KMS-11 (cell line): ENCODE data around the gene HHIPL1.

Experiments
- H2AFZ ChIP-seq: fragments of 200-600 bp; sonication (generic); 2 replicates; pipeline ENCODE4 v1.6.1; 2016; ENCODE audit warnings: antibody characterized with exemption, mixed run types, low read depth
- H3K27ac ChIP-seq: fragments of 200-600 bp; sonication (generic); 2 replicates; pipeline ENCODE4 v1.6.1; 2016; ENCODE audit warnings: mild to moderate bottlenecking, mixed run types
- H3K27me3 ChIP-seq: fragments of 200-600 bp; sonication (generic); 2 replicates; pipeline ENCODE4 v1.6.1; 2017; ENCODE audit warnings: mild to moderate bottlenecking, low read depth, mixed run types, moderate library complexity; ENCODE audit not compliant: insufficient read depth
- H3K36me3 ChIP-seq: fragments of 200-600 bp; sonication (generic); 2 replicates; pipeline ENCODE4 v1.6.1; 2017; ENCODE audit warnings: mild to moderate bottlenecking, mixed run types; ENCODE audit not compliant: insufficient read depth
- H3K4me1 ChIP-seq: fragments of 200-600 bp; sonication (generic); 2 replicates; pipeline ENCODE4 v1.6.1; 2016; ENCODE audit warnings: mild to moderate bottlenecking, low read depth, mixed run types; ENCODE audit not compliant: poor library complexity, severe bottlenecking
- H3K4me2 ChIP-seq: fragments of 200-600 bp; sonication (generic); 2 replicates; pipeline ENCODE4 v1.7.0; 2016; ENCODE audit warnings: mild to moderate bottlenecking, mixed run types
- H3K4me3 ChIP-seq: fragments of 200-600 bp; sonication (generic); IDR thresholded peaks from 2 replicates; pipeline ENCODE4 v1.6.1; 2017; ENCODE audit warnings: low read depth, low read length, mixed read lengths; ENCODE audit not compliant: insufficient read depth
- H3K79me2 ChIP-seq: fragments of 200-600 bp; sonication (generic); 2 replicates; pipeline ENCODE4 v1.6.1; 2016; ENCODE audit warnings: low read depth, mixed run types; ENCODE audit not compliant: insufficient read depth
- H3K9ac ChIP-seq: fragments of 200-600 bp; sonication (generic); 2 replicates; pipeline ENCODE4 v1.6.1; 2016; ENCODE audit warnings: mild to moderate bottlenecking, mixed run types
- H4K20me1 ChIP-seq: fragments of 200-600 bp; sonication (generic); 2 replicates; pipeline ENCODE4 v1.6.1; 2016; ENCODE audit warnings: mild to moderate bottlenecking, mixed run types; ENCODE audit not compliant: insufficient read depth
- CTCF ChIP-seq: fragments of 200-600 bp; sonication (generic); conservative IDR thresholded peaks from 2 replicates; pipeline ENCODE4 v1.6.1; 2017; ENCODE audit warnings: low read depth, mild to moderate bottlenecking, antibody characterized with exemption, low read length, moderate library complexity, mixed read lengths

Gene HHIPL1

GRCh38 chr14:99672506-99673304 is 27.8 kb downstream of the HHIPL1 start:
- Histone ChIP-seq H3K4me2 (peak overlapping the region; percentile 77), H3K4me1 (peaks cover 36% of the 10 kb centered on the region), H3K27me3 (no peaks in the 10 kb centered on the region), H4K20me1 (no peaks in the 10 kb centered on the region), H3K27ac (peak overlapping the region; percentile 83), H3K4me3 (no peak overlapping the region), H3K36me3 (no peaks in the 10 kb centered on the region), H2AFZ (peak overlapping the region; percentile 21; the same call in 1 of the 2 replicates), H3K9ac (peak overlapping the region; percentile 43; the same call in 1 of the 2 replicates), H3K79me2 (no peaks in the 10 kb centered on the region)
- TF ChIP-seq CTCF, result no peak

- Histone ChIP-seq H3K36me3 (no peaks in the 10 kb centered on the region), H3K79me2 (no peaks in the 10 kb centered on the region), H4K20me1 (no peaks in the 10 kb centered on the region), H3K9ac (peak overlapping the region; percentile 53; the same call in 1 of the 2 replicates), H3K4me2 (peak overlapping the region; percentile 91), H3K27ac (peak overlapping the region; percentile 83), H3K27me3 (no peaks in the 10 kb centered on the region), H3K4me1 (peaks cover 36% of the 10 kb centered on the region), H2AFZ (peak overlapping the region; percentile 21; the same call in 1 of the 2 replicates), H3K4me3 (no peak overlapping the region)
- TF ChIP-seq CTCF, result no peak
Observed at GRCh38 chr14:99673305-99674063, 28.6 kb downstream of the HHIPL1 start.

- Histone ChIP-seq H4K20me1 (no peaks in the 10 kb centered on the region), H2AFZ (no peak overlapping the region; the same call in 1 of the 2 replicates), H3K4me2 (peak overlapping the region; percentile 91), H3K27me3 (no peaks in the 10 kb centered on the region), H3K79me2 (no peaks in the 10 kb centered on the region), H3K4me1 (peaks cover 36% of the 10 kb centered on the region), H3K9ac (peak overlapping the region; percentile 53; the same call in 1 of the 2 replicates), H3K36me3 (no peaks in the 10 kb centered on the region), H3K4me3 (no peak overlapping the region), H3K27ac (peak overlapping the region; percentile 77)
- no peak for TF ChIP-seq CTCF
Observed at GRCh38 chr14:99674064-99674650, 29.2 kb downstream of the HHIPL1 start.

- H3K9ac ChIP-seq, result peak overlapping the region; percentile 53; the same call in 1 of the 2 replicates
- no peak overlapping the region for H3K4me3 ChIP-seq
- TF ChIP-seq CTCF, result no peak
- peak overlapping the region; percentile 77 for H3K27ac ChIP-seq
- peaks cover 36% of the 10 kb centered on the region for H3K4me1 ChIP-seq
- no peaks in the 10 kb centered on the region for H4K20me1 ChIP-seq
- no peaks in the 10 kb centered on the region for H3K79me2 ChIP-seq
- H3K4me2 ChIP-seq, result peak overlapping the region; percentile 91
- H2AFZ ChIP-seq, result no peak overlapping the region; the same call in 1 of the 2 replicates
- H3K27me3 ChIP-seq, result no peaks in the 10 kb centered on the region
- H3K36me3 ChIP-seq, result no peaks in the 10 kb centered on the region
Observed at GRCh38 chr14:99674776-99675381, 29.9 kb downstream of the HHIPL1 start.
